Dendritic cell treated with granulocyte-macrophage colony-stimulating factor and Interleukin-4, amounts not matched to agents 40 ng/mL and 50 ng/mL, for 4 days (primary cell): Measurements from ENCODE around the gene SLCO3A1.

Experiments used
- H3K27ac Mint-ChIP-seq: one replicate; pipeline ENCODE4 v1.8.0; 2022; ENCODE audit warnings: mild to moderate bottlenecking, mixed read lengths
- H3K27me3 Mint-ChIP-seq: one replicate; pipeline ENCODE4 v1.8.0; 2022; ENCODE audit warnings: mild to moderate bottlenecking, mixed read lengths
- H3K36me3 Mint-ChIP-seq: one replicate; pipeline ENCODE4 v1.8.0; 2022; ENCODE audit warnings: low read depth, mixed read lengths
- H3K4me1 Mint-ChIP-seq: one replicate; pipeline ENCODE4 v1.8.0; 2022; ENCODE audit warnings: low read depth, mixed read lengths
- H3K4me3 Mint-ChIP-seq: one replicate; pipeline ENCODE4 v1.8.0; 2022; ENCODE audit warnings: mild to moderate bottlenecking, moderate library complexity, mixed read lengths
- H3K9me3 Mint-ChIP-seq: one replicate; pipeline ENCODE4 v1.8.0; 2022; ENCODE audit warnings: mixed read lengths
- intact Hi-C: fragments of 100-400 bp; cut with micrococcal nuclease; formaldehyde crosslinking; loops from one replicate; pipeline ENCODE4 v1.15.0; 2022

The SLCO3A1 gene

GRCh38 chr15:91892436-91892835 lies 38.9 kb downstream of the SLCO3A1 start:
- Mint-ChIP-seq H3K4me3 (no peak overlapping the region), H3K9me3 (no peaks in the 10 kb centered on the region), H3K36me3 (peaks cover 25% of the 10 kb centered on the region), H3K27ac (no peak overlapping the region), H3K27me3 (no peaks in the 10 kb centered on the region), H3K4me1 (peaks cover 71% of the 10 kb centered on the region)
- intact Hi-C loops, result loop anchor here (5.0 kb wide), 2 partner anchors 35 to 85 kb away; no protein-coding TSS in a partner anchor

GRCh38 chr15:91894606-91895005 lies 41.1 kb downstream of the SLCO3A1 start:
- Mint-ChIP-seq H3K9me3 (no peaks in the 10 kb centered on the region), H3K4me3 (no peak overlapping the region), H3K27ac (no peak overlapping the region), H3K4me1 (peaks cover 78% of the 10 kb centered on the region), H3K36me3 (peaks cover 28% of the 10 kb centered on the region), H3K27me3 (no peaks in the 10 kb centered on the region)
- intact Hi-C loops, result loop anchor here (5.0 kb wide), 2 partner anchors 33 to 83 kb away; no protein-coding TSS in a partner anchor

DNA sequence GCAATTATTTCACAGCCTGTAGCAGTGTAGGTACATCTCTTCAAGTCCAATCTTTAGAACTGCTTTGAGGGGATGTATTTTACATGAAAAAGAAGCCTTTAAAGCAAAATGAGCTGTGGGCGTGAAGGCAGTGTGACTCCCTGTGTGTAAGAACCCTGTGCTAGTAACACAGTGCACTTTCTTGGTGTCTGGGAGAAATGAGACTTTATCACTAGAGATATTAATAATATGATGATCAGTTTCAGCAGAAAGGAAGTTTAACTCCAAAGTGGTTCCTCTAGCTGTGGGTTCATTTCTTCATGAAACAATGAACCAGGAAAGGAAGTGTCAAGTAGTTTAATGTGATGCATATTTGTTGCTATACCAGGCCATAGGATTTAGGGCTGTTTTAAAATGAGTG lies 41.5 kb downstream of the SLCO3A1 start:
- Mint-ChIP-seq H3K4me3 (no peak overlapping the region), H3K4me1 (peaks cover 79% of the 10 kb centered on the region), H3K36me3 (peaks cover 31% of the 10 kb centered on the region), H3K27ac (no peak overlapping the region), H3K27me3 (no peaks in the 10 kb centered on the region), H3K9me3 (no peaks in the 10 kb centered on the region)
- intact Hi-C loops, result no loop called here

DNA sequence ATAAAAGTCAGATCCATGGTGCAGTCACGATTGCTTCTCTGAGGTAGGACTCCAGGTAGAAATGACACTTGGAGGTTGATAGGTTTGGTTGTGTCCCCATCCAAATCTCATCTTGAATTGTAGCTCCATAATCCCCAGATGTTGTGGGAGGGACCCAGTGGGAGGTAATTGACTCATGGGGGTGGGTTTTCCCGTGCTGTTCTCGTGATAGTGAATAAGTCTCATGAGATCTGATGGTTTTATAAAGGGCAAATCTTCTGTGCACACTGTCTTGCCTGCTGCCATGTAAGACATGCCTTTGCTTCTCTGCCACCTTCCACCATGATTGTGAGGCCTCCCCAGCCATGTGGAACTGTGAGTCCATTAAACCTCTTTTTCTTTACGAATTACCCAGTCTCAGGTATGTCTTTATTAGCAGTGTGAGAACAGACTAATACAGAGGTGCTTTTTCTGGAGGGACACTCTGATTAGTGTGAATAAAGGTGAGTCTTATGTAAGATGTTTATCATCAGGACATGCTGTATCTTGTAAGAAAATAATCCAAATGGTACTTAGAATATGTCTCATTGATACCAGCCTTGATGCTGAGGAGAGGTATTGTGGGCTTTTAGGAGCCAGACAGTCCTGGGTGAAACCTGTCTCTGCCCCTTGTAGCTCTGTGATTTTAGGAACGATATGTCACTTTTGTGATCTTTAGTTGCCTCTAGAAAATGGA lies 43.0 kb downstream of the SLCO3A1 start:
- Mint-ChIP-seq H3K4me3 (no peak overlapping the region), H3K9me3 (peaks cover 11% of the 10 kb centered on the region), H3K27me3 (no peaks in the 10 kb centered on the region), H3K27ac (no peak overlapping the region), H3K4me1 (peaks cover 70% of the 10 kb centered on the region), H3K36me3 (peaks cover 45% of the 10 kb centered on the region)
- intact Hi-C loops, result no loop called here

DNA sequence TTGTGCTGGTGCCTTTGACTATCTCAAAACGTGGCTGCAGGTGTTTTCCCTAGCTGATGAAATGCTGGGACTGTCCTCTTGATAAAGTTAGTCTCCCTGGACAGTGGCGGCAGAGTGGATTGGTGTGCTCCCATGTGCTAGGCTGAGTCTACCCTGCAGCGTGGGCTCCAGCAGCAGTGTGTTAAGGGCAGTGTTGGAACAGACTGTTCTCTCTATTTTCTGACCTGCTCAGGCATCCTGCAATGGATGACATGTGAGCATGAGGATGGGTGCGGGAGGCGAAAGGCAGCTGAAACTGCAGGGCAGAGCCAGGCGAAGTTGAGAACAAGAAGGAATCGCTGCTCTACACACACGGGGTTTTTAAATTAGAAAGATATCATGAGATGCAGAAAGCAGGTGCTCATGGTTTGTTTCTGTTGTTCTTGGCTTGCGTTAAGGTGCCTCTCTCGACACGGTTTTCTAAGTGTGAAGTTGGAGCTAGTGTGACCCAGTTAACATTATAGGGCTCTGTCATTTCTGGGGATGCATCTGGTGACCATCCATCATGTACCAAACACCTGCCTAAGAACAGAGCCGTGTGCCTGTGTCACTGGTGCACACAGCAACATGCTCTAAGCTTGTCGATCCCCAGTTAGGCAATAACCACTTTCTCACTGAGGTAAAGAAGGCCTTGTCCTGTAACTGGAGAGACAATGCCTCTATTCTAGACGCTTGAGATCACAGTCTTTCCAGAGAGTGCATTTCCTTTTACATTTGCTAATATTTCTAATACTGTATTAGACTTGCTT lies 44.3 kb downstream of the SLCO3A1 start:
- Mint-ChIP-seq H3K36me3 (peaks cover 58% of the 10 kb centered on the region), H3K4me1 (peaks cover 61% of the 10 kb centered on the region), H3K27ac (no peak overlapping the region), H3K4me3 (no peak overlapping the region), H3K9me3 (peaks cover 19% of the 10 kb centered on the region), H3K27me3 (no peaks in the 10 kb centered on the region)
- intact Hi-C loops, result no loop called here

GRCh38 chr15:91898843-91899242 lies 45.3 kb downstream of the SLCO3A1 start:
- Mint-ChIP-seq H3K9me3 (peaks cover 19% of the 10 kb centered on the region), H3K4me3 (no peak overlapping the region), H3K4me1 (peaks cover 68% of the 10 kb centered on the region), H3K27me3 (no peaks in the 10 kb centered on the region), H3K27ac (no peak overlapping the region), H3K36me3 (peaks cover 62% of the 10 kb centered on the region)
- intact Hi-C loops, result no loop called here

GRCh38 chr15:91904942-91905341 lies 51.4 kb downstream of the SLCO3A1 start:
- Mint-ChIP-seq H3K9me3 (peaks cover 19% of the 10 kb centered on the region), H3K4me3 (no peak overlapping the region), H3K36me3 (peaks cover 49% of the 10 kb centered on the region), H3K27ac (no peak overlapping the region), H3K4me1 (peaks cover 62% of the 10 kb centered on the region), H3K27me3 (no peaks in the 10 kb centered on the region)
- intact Hi-C loops, result no loop called here

- peaks cover 37% of the 10 kb centered on the region for H3K36me3 Mint-ChIP-seq
- H3K4me1 Mint-ChIP-seq, result peaks cover 81% of the 10 kb centered on the region
- no peak overlapping the region for H3K4me3 Mint-ChIP-seq
- H3K27ac Mint-ChIP-seq, result peak overlapping the region; percentile 71
- H3K9me3 Mint-ChIP-seq, result no peaks in the 10 kb centered on the region
- intact Hi-C loops, result no loop called here
- no peaks in the 10 kb centered on the region for H3K27me3 Mint-ChIP-seq
Observed at GRCh38 chr15:91908391-91908790, 54.9 kb downstream of the SLCO3A1 start.

DNA sequence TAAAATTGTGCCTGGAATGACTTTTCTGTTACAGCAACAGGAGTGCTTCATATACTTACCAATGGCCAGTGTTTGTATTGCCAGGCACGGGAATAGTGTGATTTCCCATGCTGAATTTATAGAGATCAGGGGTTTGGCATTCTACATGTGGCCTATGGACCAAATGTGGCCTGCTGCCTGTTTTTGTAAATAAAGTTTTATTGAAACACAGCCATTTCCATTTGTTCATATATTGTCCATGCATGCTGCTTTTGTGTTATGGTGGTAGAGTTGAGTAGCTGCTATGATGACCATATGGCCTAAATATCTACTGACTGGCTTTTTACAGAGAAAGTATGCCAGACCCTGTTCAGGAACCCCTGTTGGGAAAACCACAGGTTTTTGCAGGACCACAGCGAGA lies 55.6 kb downstream of the SLCO3A1 start:
- Mint-ChIP-seq H3K36me3 (peaks cover 31% of the 10 kb centered on the region), H3K4me1 (peaks cover 81% of the 10 kb centered on the region), H3K9me3 (no peaks in the 10 kb centered on the region), H3K27me3 (no peaks in the 10 kb centered on the region), H3K4me3 (no peak overlapping the region), H3K27ac (peak overlapping the region; percentile 71)
- intact Hi-C loops, result no loop called here

- no peak overlapping the region for H3K4me3 Mint-ChIP-seq
- no peaks in the 10 kb centered on the region for H3K27me3 Mint-ChIP-seq
- H3K4me1 Mint-ChIP-seq, result peaks cover 78% of the 10 kb centered on the region
Observed at GRCh38 chr15:91909574-91909973, 56.1 kb downstream of the SLCO3A1 start.

DNA sequence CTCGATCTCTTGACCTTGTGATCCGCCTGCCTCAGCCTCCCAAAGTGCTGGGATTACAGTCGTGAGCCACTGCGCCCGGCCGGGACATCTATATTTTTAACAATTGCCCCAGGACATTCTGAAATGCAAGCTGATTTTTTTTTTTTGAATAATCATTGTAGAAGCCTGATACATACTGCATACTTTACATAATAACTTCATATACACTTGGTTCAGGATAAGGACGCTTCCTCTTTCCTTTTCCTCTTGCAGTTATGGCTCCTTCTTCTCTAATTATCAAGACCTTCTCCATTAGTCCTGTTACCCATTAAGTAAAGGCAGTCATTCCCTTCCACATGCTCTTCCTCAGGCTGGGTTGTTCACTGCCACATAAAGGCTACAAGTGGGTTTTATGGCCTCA lies 58.3 kb downstream of the SLCO3A1 start:
- Mint-ChIP-seq H3K4me1 (peaks cover 77% of the 10 kb centered on the region), H3K27me3 (no peaks in the 10 kb centered on the region), H3K27ac (peak overlapping the region; percentile 44), H3K4me3 (no peak overlapping the region), H3K36me3 (peaks cover 57% of the 10 kb centered on the region), H3K9me3 (no peaks in the 10 kb centered on the region)
- intact Hi-C loops, result no loop called here

More at GRCh38 chr15:91909574-91909973, 56.1 kb downstream of the SLCO3A1 start:
- no peaks in the 10 kb centered on the region for H3K9me3 Mint-ChIP-seq
- intact Hi-C loops, result no loop called here
- H3K36me3 Mint-ChIP-seq, result peaks cover 34% of the 10 kb centered on the region
- peak overlapping the region; percentile 68 for H3K27ac Mint-ChIP-seq

DNA sequence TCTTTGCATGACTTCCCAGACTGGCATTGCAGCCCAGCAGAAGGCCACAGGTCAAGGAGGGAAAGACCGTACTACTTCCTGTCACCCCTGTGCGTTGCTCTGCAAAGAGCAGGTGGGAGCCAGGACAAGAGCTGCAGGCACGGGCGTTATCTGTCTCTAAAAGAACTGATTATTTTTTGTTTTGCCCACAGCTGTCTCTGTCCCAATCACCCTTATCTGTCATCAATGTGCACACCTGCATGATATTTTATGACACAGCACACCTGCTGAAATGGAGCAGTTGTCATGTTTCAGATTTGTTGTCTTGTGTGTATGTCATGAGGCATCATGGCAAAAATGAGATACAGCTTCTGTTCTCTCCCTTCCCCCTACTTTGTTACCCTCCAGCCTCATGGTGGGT lies 58.8 kb downstream of the SLCO3A1 start:
- intact Hi-C loops, result no loop called here
- no peak overlapping the region for H3K4me3 Mint-ChIP-seq
- peaks cover 62% of the 10 kb centered on the region for H3K36me3 Mint-ChIP-seq
- H3K9me3 Mint-ChIP-seq, result no peaks in the 10 kb centered on the region
- H3K27me3 Mint-ChIP-seq, result no peaks in the 10 kb centered on the region
- peaks cover 76% of the 10 kb centered on the region for H3K4me1 Mint-ChIP-seq
- H3K27ac Mint-ChIP-seq, result peak overlapping the region; percentile 44

DNA sequence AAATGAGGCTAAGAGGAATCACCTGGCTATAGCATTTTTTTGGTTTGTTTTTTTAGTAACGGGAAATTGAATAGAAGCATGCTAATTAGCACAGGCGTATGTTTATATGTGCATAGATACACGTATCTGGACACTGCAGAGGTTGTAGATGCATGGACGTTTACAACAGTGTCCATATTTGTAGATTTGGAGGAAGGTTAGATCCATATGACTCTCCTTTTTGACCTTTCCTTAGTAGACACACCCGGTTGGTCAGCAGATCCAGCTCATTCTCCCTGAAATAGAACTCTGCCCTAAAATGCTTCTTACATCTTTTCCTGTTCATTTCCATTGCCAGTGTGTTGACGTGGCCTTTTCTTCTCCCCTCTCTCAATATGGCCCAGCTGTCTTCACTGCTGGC lies 60.1 kb downstream of the SLCO3A1 start:
- H3K4me1 Mint-ChIP-seq, result peaks cover 78% of the 10 kb centered on the region
- intact Hi-C loops, result no loop called here

GRCh38 chr15:91915576-91915975 lies 62.1 kb downstream of the SLCO3A1 start:
- intact Hi-C loops, result no loop called here
- no peaks in the 10 kb centered on the region for H3K27me3 Mint-ChIP-seq
- no peak overlapping the region for H3K4me3 Mint-ChIP-seq
- peaks cover 71% of the 10 kb centered on the region for H3K36me3 Mint-ChIP-seq
- no peaks in the 10 kb centered on the region for H3K9me3 Mint-ChIP-seq
- peak overlapping the region; percentile 44 for H3K27ac Mint-ChIP-seq
- peaks cover 77% of the 10 kb centered on the region for H3K4me1 Mint-ChIP-seq

More for the DNA sequence above, 60.1 kb downstream of the SLCO3A1 start:
- H3K27me3 Mint-ChIP-seq, result no peaks in the 10 kb centered on the region
- H3K9me3 Mint-ChIP-seq, result no peaks in the 10 kb centered on the region
- H3K4me3 Mint-ChIP-seq, result no peak overlapping the region
- peak overlapping the region; percentile 44 for H3K27ac Mint-ChIP-seq
- peaks cover 72% of the 10 kb centered on the region for H3K36me3 Mint-ChIP-seq
